ENCODE measurements around the gene PKHD1.

Gene PKHD1

DNA sequence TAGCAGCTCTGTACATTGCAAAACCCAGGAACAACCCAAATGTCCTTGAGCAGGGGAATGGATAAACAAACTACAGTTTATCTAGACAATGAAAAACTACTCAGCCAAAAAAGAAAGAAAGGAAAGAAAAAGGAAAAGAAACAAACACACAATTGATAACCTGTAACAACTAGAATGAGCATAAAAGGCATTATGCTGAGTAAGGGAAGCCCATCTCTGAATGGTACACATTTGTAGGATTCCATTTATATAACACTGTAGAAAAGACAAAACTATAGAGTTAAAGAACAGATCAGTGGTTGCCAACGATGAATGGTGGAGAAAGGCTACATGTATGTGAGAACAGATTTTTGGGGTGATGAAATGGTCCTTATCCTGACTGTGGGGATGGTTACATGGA, 454.0 kb downstream of the PKHD1 start:
- DNase-seq (ENCODE audit: low read depth in 1 of 2, low spot score in 1 of 2): no peak
- no peak for TF ChIP-seq JUND (IDR thresholded peaks at IDR 0.05; ENCODE audit: low read depth)
- in situ Hi-C loops (cut with HindIII; ENCODE audit: low pct_unique_long_range_greater_than_20kb, low sequenced_read_pairs): no loop called here

DNA sequence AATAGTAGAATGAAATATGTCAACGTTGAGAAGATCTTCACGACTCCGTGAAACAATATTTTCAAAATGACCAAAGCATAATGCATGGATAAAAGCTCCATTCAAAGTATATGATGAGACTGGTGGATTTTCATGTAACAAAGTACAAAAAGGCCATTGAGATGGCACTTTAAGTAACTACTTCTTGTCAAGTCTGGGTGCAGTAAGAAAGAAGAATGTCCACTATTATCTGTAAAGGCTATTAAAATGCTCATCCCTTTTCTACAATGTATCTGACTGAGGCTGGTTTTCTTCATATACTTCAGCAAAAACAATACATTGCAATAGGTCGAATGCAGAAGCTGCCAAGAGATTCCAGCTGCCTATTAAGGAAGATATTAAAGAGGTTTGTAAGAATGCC, 457.4 kb downstream of the PKHD1 start:
- TF ChIP-seq JUND (IDR thresholded peaks at IDR 0.05; ENCODE audit: low read depth): no peak
- in situ Hi-C loops (cut with HindIII; ENCODE audit: low pct_unique_long_range_greater_than_20kb, low sequenced_read_pairs): no loop called here
- no peak for DNase-seq (ENCODE audit: low read depth in 1 of 2, low spot score in 1 of 2)

DNA sequence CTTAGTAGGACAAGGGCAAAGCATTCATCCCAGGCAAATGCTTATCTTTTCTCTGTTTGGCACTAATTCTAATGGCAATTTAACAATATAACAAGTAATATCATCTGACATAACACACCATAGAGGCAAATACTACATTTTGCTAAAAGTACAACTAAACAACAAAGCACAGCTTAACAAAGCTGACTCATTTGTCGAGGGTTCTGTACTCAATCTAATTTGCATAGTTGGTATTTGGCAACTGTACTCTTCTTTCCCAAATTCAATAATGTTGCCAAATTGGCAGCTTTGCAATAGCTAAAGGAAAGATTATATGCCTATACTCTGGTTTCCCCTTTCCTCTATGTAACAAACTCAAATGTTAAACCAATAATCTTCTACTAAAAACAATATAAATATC, 461.0 kb downstream of the PKHD1 start:
- in situ Hi-C loops (cut with HindIII; ENCODE audit: low pct_unique_long_range_greater_than_20kb, low sequenced_read_pairs): no loop called here
- TF ChIP-seq JUND (IDR thresholded peaks at IDR 0.05; ENCODE audit: low read depth): no peak
- DNase-seq (ENCODE audit: low read depth in 1 of 2, low spot score in 1 of 2): no peak

DNA sequence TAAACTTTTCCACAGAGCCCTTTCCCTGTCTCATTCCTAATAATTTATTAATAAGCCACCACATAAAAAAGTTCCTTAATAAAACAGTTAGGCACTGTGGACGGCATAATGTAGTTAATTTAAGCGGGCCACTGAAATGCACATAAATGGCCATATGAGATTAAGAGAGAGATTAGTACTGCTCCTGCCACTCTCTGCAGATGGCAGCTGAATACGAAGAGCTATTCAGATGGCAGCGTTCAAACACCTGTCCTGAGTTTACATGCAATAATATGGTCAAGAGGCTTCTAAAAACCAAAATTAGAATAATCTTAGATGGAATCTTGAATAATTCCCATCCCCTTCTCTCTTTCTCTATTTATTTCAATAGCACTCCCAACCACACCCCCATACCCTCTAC, 461.8 kb downstream of the PKHD1 start:
- DNase-seq (ENCODE audit: low read depth in 1 of 2, low spot score in 1 of 2): no peak
- in situ Hi-C loops (cut with HindIII; ENCODE audit: low pct_unique_long_range_greater_than_20kb, low sequenced_read_pairs): no loop called here
- no peak for TF ChIP-seq JUND (IDR thresholded peaks at IDR 0.05; ENCODE audit: low read depth)

DNA sequence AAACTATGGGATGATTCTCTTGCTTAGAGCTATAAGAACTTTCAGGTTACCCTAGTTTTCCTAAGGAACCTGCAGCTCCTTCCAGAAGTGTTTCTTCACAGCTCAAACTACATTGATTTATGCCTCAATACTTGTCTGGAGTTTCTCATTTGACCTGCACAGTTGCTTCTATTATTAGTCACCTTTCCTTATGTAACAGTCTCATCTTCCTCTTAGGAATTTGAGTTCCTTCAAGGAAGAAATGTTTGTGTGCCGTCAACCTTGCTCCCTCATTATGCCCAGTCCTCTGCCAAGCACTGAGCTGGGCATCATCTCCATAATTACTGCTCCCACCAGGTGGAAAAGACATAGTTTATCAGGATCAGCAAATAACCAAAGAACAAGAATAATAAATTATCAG, 466.4 kb downstream of the PKHD1 start:
- TF ChIP-seq JUND (IDR thresholded peaks at IDR 0.05; ENCODE audit: low read depth): no peak
- no peak for DNase-seq (ENCODE audit: low read depth in 1 of 2, low spot score in 1 of 2)
- in situ Hi-C loops (cut with HindIII; ENCODE audit: low pct_unique_long_range_greater_than_20kb, low sequenced_read_pairs): no loop called here

- no peak for TF ChIP-seq JUND (IDR thresholded peaks at IDR 0.05; ENCODE audit: low read depth)
- in situ Hi-C loops (cut with HindIII; ENCODE audit: low pct_unique_long_range_greater_than_20kb, low sequenced_read_pairs): no loop called here
- DNase-seq (ENCODE audit: low read depth in 1 of 2, low spot score in 1 of 2): no peak
These were observed 468.2 kb downstream of the PKHD1 start for GRCh38 chr6:51619042-51619799.

- peak in 1 of 2 experiments; percentile 11 for DNase-seq (ENCODE audit: low read depth in 1 of 2, low spot score in 1 of 2)
- TF ChIP-seq JUND (IDR thresholded peaks at IDR 0.05; ENCODE audit: low read depth): no peak
- in situ Hi-C loops (cut with HindIII; ENCODE audit: low pct_unique_long_range_greater_than_20kb, low sequenced_read_pairs): no loop called here
These were observed 468.9 kb downstream of the PKHD1 start for GRCh38 chr6:51618563-51618962.

GRCh38 chr6:51617751-51618150, 469.7 kb downstream of the PKHD1 start:
- in situ Hi-C loops (cut with HindIII; ENCODE audit: low pct_unique_long_range_greater_than_20kb, low sequenced_read_pairs): no loop called here
- no peak for TF ChIP-seq JUND (IDR thresholded peaks at IDR 0.05; ENCODE audit: low read depth)

GRCh38 chr6:51616243-51616642, 471.2 kb downstream of the PKHD1 start:
- no peak for TF ChIP-seq JUND (IDR thresholded peaks at IDR 0.05; ENCODE audit: low read depth)
- in situ Hi-C loops (cut with HindIII; ENCODE audit: low pct_unique_long_range_greater_than_20kb, low sequenced_read_pairs): no loop called here
- no peak for DNase-seq (ENCODE audit: low read depth in 1 of 2, low spot score in 1 of 2)

More at GRCh38 chr6:51617751-51618150, 469.7 kb downstream of the PKHD1 start:
- no peak for DNase-seq (ENCODE audit: low read depth in 1 of 2, low spot score in 1 of 2)

DNA sequence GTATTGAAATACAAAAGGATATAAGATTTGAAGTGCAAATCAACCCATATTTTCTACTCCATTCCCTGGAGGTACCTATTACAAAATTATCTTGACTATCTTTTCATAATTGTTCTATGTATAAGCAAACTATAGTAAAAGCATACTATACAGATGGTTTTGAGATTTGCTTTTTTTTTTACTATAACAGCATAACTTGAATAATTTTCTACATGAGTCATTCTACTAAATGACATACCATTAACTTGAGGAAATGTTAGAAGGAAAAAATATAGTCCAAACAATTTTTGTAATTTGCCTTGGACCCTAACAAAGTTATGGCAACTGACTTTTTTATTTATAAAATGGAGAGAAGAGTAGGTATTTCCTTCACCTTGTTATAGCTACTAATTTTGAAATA, 472.7 kb downstream of the PKHD1 start:
- in situ Hi-C loops (cut with HindIII; ENCODE audit: low pct_unique_long_range_greater_than_20kb, low sequenced_read_pairs): no loop called here

DNA sequence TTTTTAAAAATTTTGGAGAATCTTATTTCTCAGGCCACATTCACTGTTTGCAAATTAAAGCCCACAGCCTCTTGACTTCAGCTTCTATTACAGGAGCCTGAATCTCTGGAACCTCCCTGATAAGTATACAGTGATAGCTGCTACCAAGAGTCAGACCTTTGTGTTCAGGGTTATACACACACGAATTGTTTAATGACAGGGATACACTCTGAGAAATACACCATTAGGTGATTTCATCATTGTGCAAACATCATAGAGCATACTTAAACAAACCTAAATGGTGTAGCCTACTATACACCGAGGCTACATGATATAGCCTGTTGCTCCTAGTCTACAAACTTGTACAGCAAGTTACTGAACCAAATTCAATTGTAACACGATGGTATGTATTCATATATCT, 473.9 kb downstream of the PKHD1 start:
- in situ Hi-C loops (cut with HindIII; ENCODE audit: low pct_unique_long_range_greater_than_20kb, low sequenced_read_pairs): no loop called here
- TF ChIP-seq JUND (IDR thresholded peaks at IDR 0.05; ENCODE audit: low read depth): no peak

More for the DNA sequence above, 472.7 kb downstream of the PKHD1 start:
- DNase-seq (ENCODE audit: low read depth in 1 of 2, low spot score in 1 of 2): no peak
- no peak for TF ChIP-seq JUND (IDR thresholded peaks at IDR 0.05; ENCODE audit: low read depth)

GRCh38 chr6:51608932-51609331, 478.5 kb downstream of the PKHD1 start:
- DNase-seq (ENCODE audit: low read depth in 1 of 2, low spot score in 1 of 2): no peak
- no peak for TF ChIP-seq JUND (IDR thresholded peaks at IDR 0.05; ENCODE audit: low read depth)
- in situ Hi-C loops (cut with HindIII; ENCODE audit: low pct_unique_long_range_greater_than_20kb, low sequenced_read_pairs): no loop called here

More for the DNA sequence above, 473.9 kb downstream of the PKHD1 start:
- DNase-seq (ENCODE audit: low read depth in 1 of 2, low spot score in 1 of 2): peak in 1 of 2 experiments; percentile 14

DNA sequence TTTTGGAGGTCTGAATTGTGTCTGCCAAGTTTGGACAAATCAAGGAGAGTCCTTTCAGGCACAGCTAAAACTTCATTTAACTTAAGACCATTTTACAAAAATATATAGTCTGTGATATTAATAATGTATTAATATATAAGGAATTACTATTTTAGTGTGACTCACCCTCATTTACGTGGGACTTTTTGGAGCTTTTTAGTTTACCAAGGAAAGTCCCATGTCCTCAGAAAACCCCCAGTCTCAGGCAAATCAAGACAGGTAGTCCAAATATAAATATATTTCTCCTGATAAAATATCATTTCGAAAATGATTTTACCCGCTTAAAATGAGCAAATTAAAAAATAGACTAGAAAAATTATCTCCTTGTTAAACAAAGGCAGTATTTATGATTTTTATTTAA, 479.0 kb downstream of the PKHD1 start:
- in situ Hi-C loops (cut with HindIII; ENCODE audit: low pct_unique_long_range_greater_than_20kb, low sequenced_read_pairs): no loop called here
- DNase-seq (ENCODE audit: low read depth in 1 of 2, low spot score in 1 of 2): no peak
- TF ChIP-seq JUND (IDR thresholded peaks at IDR 0.05; ENCODE audit: low read depth): no peak

DNA sequence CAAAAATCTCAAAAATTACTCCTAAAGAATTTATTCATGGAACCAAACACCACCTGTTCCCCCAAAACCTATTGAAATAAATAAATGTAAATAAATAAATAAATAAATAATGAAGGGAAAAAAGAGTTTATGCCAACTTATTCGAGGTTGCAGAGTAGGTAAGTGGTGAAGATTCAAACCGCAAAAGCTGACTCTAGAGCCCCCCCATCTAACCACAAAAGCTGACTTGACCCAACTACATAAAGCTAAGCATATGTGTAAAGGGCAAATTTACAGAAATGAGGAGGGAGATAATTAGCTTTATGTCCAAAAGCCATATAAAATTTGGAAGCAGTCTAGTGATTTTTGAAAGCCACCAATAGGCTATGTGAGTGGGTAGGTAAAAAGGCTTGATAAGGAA, 486.9 kb downstream of the PKHD1 start:
- TF ChIP-seq JUND (IDR thresholded peaks at IDR 0.05; ENCODE audit: low read depth): no peak
- in situ Hi-C loops (cut with HindIII; ENCODE audit: low pct_unique_long_range_greater_than_20kb, low sequenced_read_pairs): no loop called here
- DNase-seq (ENCODE audit: low read depth in 1 of 2, low spot score in 1 of 2): no peak
